ENCODE measurements around the gene CCDC188. TPM values are rescaled to one million over a fixed set of nuclear protein-coding genes. Genes with fewer than 3 reads are reported as not detected.

Gene CCDC188
- total and polyA plus RNA-seq, 9 of the 15 experiments (the other 6 are each of a cell fraction or from before 2014, with no cell fraction given): not detected

- peak; percentile 89 for TF ChIP-seq RBBP5 (IDR thresholded peaks at IDR 0.05; ENCODE audit: borderline replicate concordance, insufficient read depth, low read length, poor library complexity, severe bottlenecking)
- TF ChIP-seq ZNF134 (CRISPR knock-in tag; conservative IDR thresholded peaks at IDR 0.05): no peak
- TF ChIP-seq CREB5 (CRISPR knock-in tag; IDR thresholded peaks at IDR 0.05): no peak
- peak; percentile 22; the same call in 1 of the 2 replicates for TF ChIP-seq ZBTB12 (CRISPR knock-in tag; IDR thresholded peaks at IDR 0.05)
- TF ChIP-seq HMGXB4 (CRISPR knock-in tag; IDR thresholded peaks at IDR 0.05): no peak; the same call in 1 of the 2 replicates
- TF ChIP-seq SMARCB1 (IDR thresholded peaks at IDR 0.05; ENCODE audit: insufficient read length, low read depth): no peak
- TF ChIP-seq KLF1 (tag; IDR thresholded peaks at IDR 0.05): peak; percentile 84; the same call in 1 of the 2 replicates
- no peak for TF ChIP-seq PHB2 (IDR thresholded peaks at IDR 0.05; ENCODE audit: low read depth)
- TF ChIP-seq PCBP2 (IDR thresholded peaks at IDR 0.05; ENCODE audit: low read depth, low read length, poor library complexity, severe bottlenecking): no peak
- TF ChIP-seq CCAR2 (IDR thresholded peaks at IDR 0.05; ENCODE audit: low read depth, low read length): no peak
- no peak for TF ChIP-seq ZBTB2 (IDR thresholded peaks at IDR 0.05)
- TF ChIP-seq PHF21A (IDR thresholded peaks at IDR 0.05; ENCODE audit: borderline replicate concordance, low read depth): peak; percentile 32; the same call in 1 of the 2 replicates
- TF ChIP-seq THAP7 (CRISPR knock-in tag; IDR thresholded peaks at IDR 0.05): 0 out of 2 replicates have a peak, but pooled peaks have one; percentile 73
- no peak for TF ChIP-seq TAL1 (IDR thresholded peaks at IDR 0.05)
- 0 out of 2 replicates have a peak, but pooled peaks have one; percentile 24 for TF ChIP-seq DPF2 (IDR thresholded peaks at IDR 0.05)
- 0 out of 2 replicates have a peak, but pooled peaks have one; percentile 8 for TF ChIP-seq BCOR (IDR thresholded peaks at IDR 0.05)
- peak; percentile 59 for TF ChIP-seq SIN3B (IDR thresholded peaks at IDR 0.05; ENCODE audit: low read depth)
- no peak for TF ChIP-seq YBX1 (IDR thresholded peaks at IDR 0.05)
- no peak for TF ChIP-seq EP300 (IDR thresholded peaks at IDR 0.05; ENCODE audit: low read length)
Measured at GRCh38 chr22:20130731-20131596, 19.9 kb downstream of the CCDC188 start (continued).
